GM12865 (cell line): Measurements from ENCODE around the gene CTPS1.

Experiments used
- DNase-seq: peaks from one replicate; pipeline ENCODE4 v3.0.0; 2010; ENCODE audit warnings: low read depth
- H3K4me3 ChIP-seq: 2 replicates; pipeline ENCODE4 v1.5.1; 2011; ENCODE audit warnings: mild to moderate bottlenecking, low read depth, low read length, control low read depth
- TF ChIP-seq, protein P1 (sequence below): IDR thresholded peaks from 2 replicates; pipeline ENCODE4 v1.5.1; 2011; ENCODE audit warnings: low read length, control low read depth, low read depth, inconsistent platforms; ENCODE audit not compliant: insufficient read depth; ENCODE audit errors: missing control alignments

Gene CTPS1

DNA sequence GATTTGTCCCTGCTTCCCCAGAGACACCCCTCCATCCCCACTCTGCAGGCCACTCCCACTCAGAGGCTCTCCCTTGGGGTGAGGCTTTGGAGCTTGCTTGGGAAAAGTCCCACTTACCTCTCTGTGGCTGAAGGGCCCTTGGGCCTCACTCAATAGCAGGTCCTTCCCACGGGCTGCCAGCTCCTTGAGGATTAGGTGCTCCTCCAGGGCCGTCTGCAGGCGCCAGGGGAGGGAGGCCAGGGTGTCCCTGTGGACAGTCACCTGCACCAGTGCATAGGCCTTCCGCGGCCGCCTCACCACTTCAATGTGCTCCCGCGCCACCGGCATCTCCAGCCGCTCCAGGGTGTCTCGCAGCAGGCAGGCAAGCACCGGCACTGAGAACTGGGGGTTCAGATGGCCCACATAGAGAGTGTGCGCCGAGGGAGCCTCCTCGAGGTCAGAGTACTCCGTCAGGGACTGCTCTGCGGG lies 40.6 kb downstream of the CTPS1 start:
- no peak overlapping the region for H3K4me3 ChIP-seq
- TF ChIP-seq, protein P1, sequence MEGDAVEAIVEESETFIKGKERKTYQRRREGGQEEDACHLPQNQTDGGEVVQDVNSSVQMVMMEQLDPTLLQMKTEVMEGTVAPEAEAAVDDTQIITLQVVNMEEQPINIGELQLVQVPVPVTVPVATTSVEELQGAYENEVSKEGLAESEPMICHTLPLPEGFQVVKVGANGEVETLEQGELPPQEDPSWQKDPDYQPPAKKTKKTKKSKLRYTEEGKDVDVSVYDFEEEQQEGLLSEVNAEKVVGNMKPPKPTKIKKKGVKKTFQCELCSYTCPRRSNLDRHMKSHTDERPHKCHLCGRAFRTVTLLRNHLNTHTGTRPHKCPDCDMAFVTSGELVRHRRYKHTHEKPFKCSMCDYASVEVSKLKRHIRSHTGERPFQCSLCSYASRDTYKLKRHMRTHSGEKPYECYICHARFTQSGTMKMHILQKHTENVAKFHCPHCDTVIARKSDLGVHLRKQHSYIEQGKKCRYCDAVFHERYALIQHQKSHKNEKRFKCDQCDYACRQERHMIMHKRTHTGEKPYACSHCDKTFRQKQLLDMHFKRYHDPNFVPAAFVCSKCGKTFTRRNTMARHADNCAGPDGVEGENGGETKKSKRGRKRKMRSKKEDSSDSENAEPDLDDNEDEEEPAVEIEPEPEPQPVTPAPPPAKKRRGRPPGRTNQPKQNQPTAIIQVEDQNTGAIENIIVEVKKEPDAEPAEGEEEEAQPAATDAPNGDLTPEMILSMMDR, result no peak
- DNase-seq, result no peak

DNA sequence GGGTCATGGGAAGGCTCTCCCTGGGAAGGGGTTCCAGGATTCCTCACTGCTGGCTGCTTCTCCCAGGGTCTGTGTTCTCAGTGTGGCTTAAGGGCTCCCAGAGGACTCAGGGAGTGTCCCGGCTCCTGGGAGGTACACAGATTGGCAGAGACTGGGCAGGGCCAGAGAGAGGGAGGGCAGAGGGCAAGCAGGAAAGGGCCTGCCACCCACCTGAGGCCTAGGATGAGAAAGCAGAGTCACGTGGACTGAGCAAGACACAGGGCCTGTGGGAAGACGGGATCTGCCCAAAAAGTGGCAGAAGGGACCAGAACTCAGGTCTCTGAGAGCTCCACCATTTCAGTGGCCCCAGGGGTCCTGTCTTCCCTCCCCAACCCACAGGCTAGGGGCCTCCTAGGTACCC lies 41.2 kb downstream of the CTPS1 start:
- DNase-seq, result no peak
- TF ChIP-seq, protein P1, result no peak
- no peak overlapping the region for H3K4me3 ChIP-seq

DNA sequence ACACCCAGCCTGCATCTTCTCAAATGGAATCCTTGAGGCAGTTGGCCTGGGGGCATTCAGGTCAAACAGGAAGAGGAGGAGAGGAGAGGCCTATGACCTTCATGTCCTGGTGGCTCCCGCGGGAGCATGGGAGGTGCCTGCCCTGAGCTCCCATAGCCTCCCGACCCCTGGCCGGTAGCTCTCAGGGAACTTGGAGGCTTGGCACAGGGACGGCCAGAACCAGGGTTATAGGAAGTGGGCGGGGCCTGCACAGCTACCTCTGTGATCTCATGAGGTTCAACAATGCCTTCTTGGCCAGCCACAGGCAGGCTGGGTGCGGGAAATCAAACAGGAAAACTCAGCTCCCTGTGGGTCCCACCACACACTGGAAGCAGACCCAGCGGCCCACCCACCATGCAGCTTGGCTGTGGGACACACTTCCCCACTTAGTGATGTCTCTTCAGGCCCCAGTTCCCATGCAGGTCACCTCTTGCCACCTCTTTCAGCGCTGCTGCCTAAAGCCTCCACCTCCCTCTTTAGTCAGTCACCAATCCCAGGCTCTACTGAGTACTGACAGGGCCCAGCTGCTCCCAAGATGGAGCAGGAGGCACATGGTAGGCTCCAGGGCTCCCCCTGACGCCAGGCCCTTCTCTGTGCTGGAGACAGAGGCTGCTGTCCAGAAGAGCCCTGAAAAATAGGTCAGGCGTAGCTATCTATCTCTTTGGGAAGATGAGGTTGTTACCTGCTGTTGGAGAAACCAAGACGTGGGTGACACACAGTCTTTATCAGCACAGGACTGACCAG lies 42.2 kb downstream of the CTPS1 start, which contains the start of gene SLFNL1:
SLFNL1 (minus strand) TSS at position 200 of the 783 bp plus-strand sequence. CDS start 1,065 bp downstream, outside the sequence.
- no peak within 1 kb of the TSS for H3K4me3 ChIP-seq
- TF ChIP-seq, protein P1, result no peak
- no peak for DNase-seq

- no peak overlapping the region for H3K4me3 ChIP-seq
- no peak for DNase-seq
- TF ChIP-seq, protein P1, result no peak
Observed at GRCh38 chr1:41022424-41022823, 42.9 kb downstream of the CTPS1 start.

DNA sequence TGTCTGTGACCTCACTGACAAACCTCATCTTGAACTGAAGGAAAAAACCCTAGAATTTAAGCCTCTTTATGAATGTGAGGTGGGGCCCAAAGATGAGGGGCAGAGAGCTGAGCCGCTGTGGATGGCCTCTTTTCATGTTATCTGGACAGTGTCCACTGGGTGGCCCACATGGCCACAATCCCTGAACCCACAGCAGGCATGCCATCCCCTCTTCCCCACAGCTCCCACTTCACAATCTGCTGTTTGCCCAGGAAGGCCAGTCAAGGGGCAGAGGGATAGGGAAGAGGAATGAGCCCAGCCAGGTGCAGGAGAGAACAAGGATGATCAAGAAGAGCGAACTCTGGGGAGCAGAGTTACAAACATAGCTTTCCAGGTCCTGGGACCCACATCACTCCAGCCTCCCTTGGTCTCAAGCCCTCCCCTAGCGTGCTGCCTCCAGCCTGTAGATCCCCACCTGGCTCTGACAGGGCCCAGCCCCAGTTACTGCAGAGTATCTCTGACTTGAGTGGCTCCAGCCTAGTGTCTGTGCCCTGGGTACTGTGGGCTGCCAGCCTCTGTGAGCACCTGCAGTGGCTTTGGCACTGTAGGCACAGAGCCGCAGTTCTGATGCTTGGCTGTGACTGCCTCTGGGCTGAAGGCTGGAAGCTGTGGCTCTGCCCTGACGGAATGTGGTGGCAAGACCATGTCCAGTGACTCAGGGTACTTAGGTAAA lies 43.9 kb downstream of the CTPS1 start:
- H3K4me3 ChIP-seq, result no peak overlapping the region
- DNase-seq, result no peak
- TF ChIP-seq, protein P1, result no peak

DNA sequence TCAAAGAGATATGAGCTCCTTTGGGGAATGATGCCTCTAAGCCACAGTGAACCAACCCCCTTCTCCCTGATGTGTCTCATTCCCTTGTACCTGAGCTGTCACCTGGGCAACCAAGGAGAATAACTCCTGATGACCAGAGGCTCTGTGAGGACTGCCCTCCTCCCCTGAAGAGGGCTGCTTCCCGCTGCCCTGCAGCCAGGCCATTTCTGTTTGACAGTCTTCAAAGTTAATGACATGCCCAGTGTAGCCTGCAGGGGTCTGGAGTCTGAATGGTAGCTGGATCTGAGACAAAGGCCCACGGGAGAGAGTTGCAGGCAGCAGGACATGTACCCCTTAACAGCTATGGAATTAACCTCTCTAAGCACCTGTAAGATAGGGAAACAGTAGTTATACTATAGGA lies 45.5 kb downstream of the CTPS1 start:
- no peak overlapping the region for H3K4me3 ChIP-seq
- TF ChIP-seq, protein P1, result no peak
- no peak for DNase-seq
